ENCODE results near the gene SHC3. TPM values are rescaled to one million over a fixed set of nuclear protein-coding genes. Genes with fewer than 3 reads are reported as not detected.

Gene SHC3
- total RNA-seq (2014; rRNA removed; shearing (Covaris generic)) (0.54 and 0.63 TPM in 2 replicates), polyA plus RNA-seq (2016; fragmentation: Nextera tagmentation; extraction: Ambion mirVana) (0.20 and 0.30 TPM in 2 replicates)

GRCh38 chr9:89177944-89178829 lies at the start of gene SHC3:
Gene SHC3 (minus strand): TSS chr9:89178818. CDS start chr9:89178460, 358 bp downstream.
- peak within 1 kb of the TSS; percentile 88 for H3K4me2 ChIP-seq (ENCODE audit: unreplicated experiment)
- peaks cover 15% of the 10 kb centered on the region for H3F3A ChIP-seq (ENCODE audit: insufficient read depth)
- H3K79me2 ChIP-seq (ENCODE audit: insufficient read depth): no peaks in the 10 kb centered on the region
- H4K20me1 ChIP-seq (ENCODE audit: insufficient read depth): no peaks in the 10 kb centered on the region
- in situ Hi-C loops (cut with MboI): no loop called here
- peak; percentile 38 for DNase-seq
- H3K4me1 ChIP-seq (ENCODE audit: insufficient read depth): peaks cover 17% of the 10 kb centered on the region
- no peaks in the 10 kb centered on the region for H3K9me3 ChIP-seq (ENCODE audit: low read depth)
- H3K9me2 ChIP-seq (ENCODE audit: insufficient read depth): no peaks in the 10 kb centered on the region
- no peaks in the 10 kb centered on the region for H3K36me3 ChIP-seq (ENCODE audit: low read depth)
- peak within 1 kb of the TSS; percentile 68 for H3K4me3 ChIP-seq
- 0 out of 2 replicates have a peak, but pooled peaks cover 5% of the 10 kb centered on the region for H3K27me3 ChIP-seq (replicated peaks; ENCODE audit: insufficient read depth)
- peak within 1 kb of the TSS; percentile 91 for H2AFZ ChIP-seq
- TF ChIP-seq EZH2 (IDR thresholded peaks at IDR 0.05; ENCODE audit: insufficient read depth, poor library complexity, severe bottlenecking) (no peak), EZH2phosphoT487 (IDR thresholded peaks at IDR 0.05; ENCODE audit: insufficient read depth, low read depth) (no peak)
- WGBS, 2 experiments (ENCODE audit: low coverage in 1 of 2, low lambda C conversion rate in 2 of 2, missing lambda C conversion rate in 2 of 2): 2 to 3% methylated on average over 93 to 94 of the region's 96 CpGs
- peak within 1 kb of the TSS; percentile 68 for H3K9ac ChIP-seq
- peak within 1 kb of the TSS; percentile 77 for H3K27ac ChIP-seq

- Histone ChIP-seq H3F3A (ENCODE audit: insufficient read depth) (no peaks in the 10 kb centered on the region), H3K27ac (no peak overlapping the region), H3K4me2 (ENCODE audit: unreplicated experiment) (no peak overlapping the region), H3K4me3 (no peak overlapping the region), H2AFZ (no peak overlapping the region), H3K4me1 (ENCODE audit: insufficient read depth) (no peaks in the 10 kb centered on the region), H3K27me3 (replicated peaks; ENCODE audit: insufficient read depth) (no peaks in the 10 kb centered on the region), H3K79me2 (ENCODE audit: insufficient read depth) (no peaks in the 10 kb centered on the region), H3K9me3 (ENCODE audit: low read depth) (no peaks in the 10 kb centered on the region), H3K36me3 (ENCODE audit: low read depth) (no peaks in the 10 kb centered on the region), H4K20me1 (ENCODE audit: insufficient read depth) (no peaks in the 10 kb centered on the region), H3K9me2 (ENCODE audit: insufficient read depth) (no peaks in the 10 kb centered on the region), H3K9ac (no peak overlapping the region)
- 34 to 46% methylated on average over 5 of the region's 5 CpGs for WGBS, 2 experiments (ENCODE audit: low coverage in 1 of 2, low lambda C conversion rate in 2 of 2, missing lambda C conversion rate in 2 of 2)
- no peak for TF ChIP-seq EZH2 (IDR thresholded peaks at IDR 0.05; ENCODE audit: insufficient read depth, poor library complexity, severe bottlenecking)
- TF ChIP-seq EZH2phosphoT487 (IDR thresholded peaks at IDR 0.05; ENCODE audit: insufficient read depth, low read depth): no peak
- in situ Hi-C loops (cut with MboI): no loop called here
- peak; percentile 18 for DNase-seq
These were observed 47.4 kb upstream of the SHC3 start for GRCh38 chr9:89225991-89226471.

DNA sequence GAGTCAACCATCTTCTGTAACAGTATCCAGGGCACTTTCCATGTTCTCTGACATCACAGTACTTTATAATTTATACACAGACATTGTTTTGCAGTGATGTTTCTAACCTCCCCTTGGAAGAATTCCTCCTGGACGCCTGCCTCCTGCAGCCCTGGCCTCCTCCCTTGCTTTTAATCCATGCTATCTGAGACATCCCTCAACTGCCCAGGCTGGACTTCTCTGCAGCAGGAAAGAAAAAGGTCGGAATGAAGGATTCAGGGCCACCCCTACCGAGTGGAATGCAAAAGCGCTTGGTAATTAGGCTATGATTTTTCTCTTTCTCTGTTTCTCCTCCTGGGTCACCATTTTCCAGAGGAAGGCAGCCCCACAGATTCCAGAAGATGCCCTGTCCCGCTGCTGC lies 47.0 kb upstream of the SHC3 start:
- TF ChIP-seq EZH2phosphoT487 (IDR thresholded peaks at IDR 0.05; ENCODE audit: insufficient read depth, low read depth): no peak
- no peak for TF ChIP-seq EZH2 (IDR thresholded peaks at IDR 0.05; ENCODE audit: insufficient read depth, poor library complexity, severe bottlenecking)
- Histone ChIP-seq H4K20me1 (ENCODE audit: insufficient read depth) (no peaks in the 10 kb centered on the region), H3K9me2 (ENCODE audit: insufficient read depth) (no peaks in the 10 kb centered on the region), H3K4me1 (ENCODE audit: insufficient read depth) (no peaks in the 10 kb centered on the region), H3K9me3 (ENCODE audit: low read depth) (no peaks in the 10 kb centered on the region), H2AFZ (no peak overlapping the region), H3K36me3 (ENCODE audit: low read depth) (no peaks in the 10 kb centered on the region), H3K27ac (no peak overlapping the region), H3K4me3 (no peak overlapping the region), H3F3A (ENCODE audit: insufficient read depth) (no peaks in the 10 kb centered on the region), H3K9ac (no peak overlapping the region), H3K79me2 (ENCODE audit: insufficient read depth) (no peaks in the 10 kb centered on the region), H3K27me3 (replicated peaks; ENCODE audit: insufficient read depth) (no peaks in the 10 kb centered on the region), H3K4me2 (ENCODE audit: unreplicated experiment) (no peak overlapping the region)
- DNase-seq: peak; percentile 36
- in situ Hi-C loops (cut with MboI): no loop called here
- 41 to 42% methylated on average over 5 of the region's 5 CpGs for whole genome bisulfite sequencing, 2 experiments (ENCODE audit: low coverage in 1 of 2, low lambda C conversion rate in 2 of 2, missing lambda C conversion rate in 2 of 2)

- Histone ChIP-seq H4K20me1 (ENCODE audit: insufficient read depth) (no peaks in the 10 kb centered on the region), H3K36me3 (ENCODE audit: low read depth) (no peaks in the 10 kb centered on the region), H3K9me3 (ENCODE audit: low read depth) (no peaks in the 10 kb centered on the region), H3K4me1 (ENCODE audit: insufficient read depth) (no peaks in the 10 kb centered on the region), H3K27me3 (replicated peaks; ENCODE audit: insufficient read depth) (no peaks in the 10 kb centered on the region), H3F3A (ENCODE audit: insufficient read depth) (no peaks in the 10 kb centered on the region), H3K27ac (no peak overlapping the region), H3K9me2 (ENCODE audit: insufficient read depth) (no peaks in the 10 kb centered on the region), H3K4me2 (ENCODE audit: unreplicated experiment) (no peak overlapping the region), H3K4me3 (no peak overlapping the region), H3K79me2 (ENCODE audit: insufficient read depth) (no peaks in the 10 kb centered on the region), H3K9ac (no peak overlapping the region), H2AFZ (no peak overlapping the region)
- no peak for DNase-seq
- in situ Hi-C loops (cut with MboI): no loop called here
- TF ChIP-seq EZH2 (IDR thresholded peaks at IDR 0.05; ENCODE audit: insufficient read depth, poor library complexity, severe bottlenecking) (no peak), EZH2phosphoT487 (IDR thresholded peaks at IDR 0.05; ENCODE audit: insufficient read depth, low read depth) (no peak)
- 44 to 47% methylated on average over 4 of the region's 4 CpGs for WGBS, 2 experiments (ENCODE audit: low coverage in 1 of 2, low lambda C conversion rate in 2 of 2, missing lambda C conversion rate in 2 of 2)
These were observed 46.4 kb upstream of the SHC3 start for GRCh38 chr9:89225036-89225435.
